GM23338 (cell line): Measurements from ENCODE around the gene NTF3.

Experiments used
- CREB1 ChIP-seq: fragments of 250-450 bp; sonication (Bioruptor Pico); IDR thresholded peaks from 2 replicates; pipeline ENCODE4 v1.5.0; 2020; ENCODE audit warnings: low read depth, mild to moderate bottlenecking, moderate library complexity
- CTCF ChIP-seq, 2 experiments: fragments of 200-600 bp in 1 of 2; sonication (generic) in 1 of 2; conservative IDR thresholded peaks; 2 replicates each; pipeline versions ENCODE4 v1.5.1 to v1.6.1; 2016 to 2017; ENCODE audit warnings: antibody characterized with exemption in 2 of 2, low read depth in 2 of 2, mild to moderate bottlenecking in 2 of 2, moderate library complexity in 1 of 2
- EZH2 ChIP-seq: fragments of 200-600 bp; sonication (generic); IDR thresholded peaks from one replicate; pipeline ENCODE4 v1.8.0; 2017; ENCODE audit warnings: antibody characterized with exemption, mild to moderate bottlenecking, low read depth; ENCODE audit not compliant: unreplicated experiment
- EZH2phosphoT487 ChIP-seq: fragments of 200-600 bp; sonication (generic); IDR thresholded peaks from one replicate; pipeline ENCODE4 v1.8.1; 2018; ENCODE audit warnings: antibody characterized with exemption; ENCODE audit not compliant: unreplicated experiment
- TF ChIP-seq, protein P1 (sequence below): IDR thresholded peaks from one replicate; pipeline ENCODE4 v1.6.1; 2018; ENCODE audit warnings: antibody characterized with exemption; ENCODE audit not compliant: unreplicated experiment

- no peak for TF ChIP-seq EZH2phosphoT487
- TF ChIP-seq, protein P1, sequence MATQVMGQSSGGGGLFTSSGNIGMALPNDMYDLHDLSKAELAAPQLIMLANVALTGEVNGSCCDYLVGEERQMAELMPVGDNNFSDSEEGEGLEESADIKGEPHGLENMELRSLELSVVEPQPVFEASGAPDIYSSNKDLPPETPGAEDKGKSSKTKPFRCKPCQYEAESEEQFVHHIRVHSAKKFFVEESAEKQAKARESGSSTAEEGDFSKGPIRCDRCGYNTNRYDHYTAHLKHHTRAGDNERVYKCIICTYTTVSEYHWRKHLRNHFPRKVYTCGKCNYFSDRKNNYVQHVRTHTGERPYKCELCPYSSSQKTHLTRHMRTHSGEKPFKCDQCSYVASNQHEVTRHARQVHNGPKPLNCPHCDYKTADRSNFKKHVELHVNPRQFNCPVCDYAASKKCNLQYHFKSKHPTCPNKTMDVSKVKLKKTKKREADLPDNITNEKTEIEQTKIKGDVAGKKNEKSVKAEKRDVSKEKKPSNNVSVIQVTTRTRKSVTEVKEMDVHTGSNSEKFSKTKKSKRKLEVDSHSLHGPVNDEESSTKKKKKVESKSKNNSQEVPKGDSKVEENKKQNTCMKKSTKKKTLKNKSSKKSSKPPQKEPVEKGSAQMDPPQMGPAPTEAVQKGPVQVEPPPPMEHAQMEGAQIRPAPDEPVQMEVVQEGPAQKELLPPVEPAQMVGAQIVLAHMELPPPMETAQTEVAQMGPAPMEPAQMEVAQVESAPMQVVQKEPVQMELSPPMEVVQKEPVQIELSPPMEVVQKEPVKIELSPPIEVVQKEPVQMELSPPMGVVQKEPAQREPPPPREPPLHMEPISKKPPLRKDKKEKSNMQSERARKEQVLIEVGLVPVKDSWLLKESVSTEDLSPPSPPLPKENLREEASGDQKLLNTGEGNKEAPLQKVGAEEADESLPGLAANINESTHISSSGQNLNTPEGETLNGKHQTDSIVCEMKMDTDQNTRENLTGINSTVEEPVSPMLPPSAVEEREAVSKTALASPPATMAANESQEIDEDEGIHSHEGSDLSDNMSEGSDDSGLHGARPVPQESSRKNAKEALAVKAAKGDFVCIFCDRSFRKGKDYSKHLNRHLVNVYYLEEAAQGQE: no peak
- TF ChIP-seq CTCF (conservative IDR thresholded peaks at IDR 0.05; ENCODE audit: low read depth in 2 of 2): no peak
- peak; percentile 13 for TF ChIP-seq EZH2
- no peak for TF ChIP-seq CREB1
Measured at GRCh38 chr12:5480218-5480937, 48.5 kb downstream of the NTF3 start.
